DOHH2 (cell line): ENCODE results near the gene JARID2.

ENCODE experiments used
- H3F3A ChIP-seq: fragments of 200-600 bp; sonication (generic), shearing (Covaris generic); 2 replicates; pipeline ENCODE4 v1.6.0; 2016; ENCODE audit warnings: antibody characterized with exemption, mild to moderate bottlenecking; ENCODE audit not compliant: control insufficient read depth, insufficient read depth
- H3K27ac ChIP-seq: fragments of 200-600 bp; sonication (generic); 2 replicates; pipeline ENCODE4 v1.5.1; 2014; ENCODE audit warnings: low read depth, mild to moderate bottlenecking, low read length, moderate library complexity
- H3K27me3 ChIP-seq: fragments of 200-600 bp; sonication (generic); 2 replicates; pipeline ENCODE4 v1.6.1; 2014; ENCODE audit warnings: mild to moderate bottlenecking, low read length, mixed read lengths; ENCODE audit not compliant: control insufficient read depth
- H3K36me3 ChIP-seq: fragments of 200-600 bp; sonication (generic); 2 replicates; pipeline ENCODE4 v1.6.1; 2014; ENCODE audit warnings: mild to moderate bottlenecking, low read length, moderate library complexity, mixed read lengths; ENCODE audit not compliant: control insufficient read depth
- H3K4me1 ChIP-seq: fragments of 200-600 bp; sonication (generic); 2 replicates; pipeline ENCODE4 v1.6.1; 2014; ENCODE audit warnings: mild to moderate bottlenecking, low read length, mixed read lengths; ENCODE audit not compliant: control insufficient read depth
- H3K4me2 ChIP-seq: fragments of 200-600 bp; sonication (generic); 2 replicates; pipeline ENCODE4 v1.6.0; 2014; ENCODE audit warnings: mild to moderate bottlenecking, low read length, moderate library complexity
- H3K4me3 ChIP-seq: fragments of 200-600 bp; sonication (generic); 2 replicates; pipeline ENCODE4 v1.5.1; 2014; ENCODE audit warnings: mild to moderate bottlenecking, low read length, mixed read lengths
- H3K79me2 ChIP-seq: fragments of 200-600 bp; sonication (generic); 2 replicates; pipeline ENCODE4 v1.6.1; 2014; ENCODE audit warnings: mild to moderate bottlenecking, low read length, mixed read lengths; ENCODE audit not compliant: control insufficient read depth
- H3K9me2 ChIP-seq: fragments of 200-600 bp; sonication (generic); replicated peaks from 2 replicates; pipeline ENCODE4 v1.6.1; 2014; ENCODE audit warnings: mild to moderate bottlenecking, low read length, mixed read lengths; ENCODE audit not compliant: control insufficient read depth
- H3K9me3 ChIP-seq: fragments of 200-600 bp; sonication (generic); 2 replicates; pipeline ENCODE4 v1.6.1; 2014; ENCODE audit warnings: antibody characterized with exemption, low read length, mixed read lengths; ENCODE audit not compliant: control insufficient read depth, insufficient read depth
- H4K20me1 ChIP-seq: fragments of 200-600 bp; sonication (generic); 2 replicates; pipeline ENCODE4 v1.6.0; 2014; ENCODE audit warnings: low read depth, mild to moderate bottlenecking, antibody characterized with exemption, low read length, moderate library complexity; ENCODE audit not compliant: control insufficient read depth, insufficient read depth
- EZH2phosphoT487 ChIP-seq: fragments of 200-600 bp; sonication (generic); IDR thresholded peaks from 2 replicates; pipeline ENCODE4 v1.6.1; 2017; ENCODE audit warnings: borderline replicate concordance, mild to moderate bottlenecking, antibody characterized with exemption, low read length, moderate library complexity, mixed read lengths
- TF ChIP-seq, protein P1 (sequence below): fragments of 200-600 bp; sonication (generic); IDR thresholded peaks from one replicate; pipeline ENCODE4 v1.5.1; 2014; ENCODE audit warnings: antibody characterized with exemption, mild to moderate bottlenecking, low read depth, low read length; ENCODE audit not compliant: poor library complexity, severe bottlenecking

Gene JARID2

DNA sequence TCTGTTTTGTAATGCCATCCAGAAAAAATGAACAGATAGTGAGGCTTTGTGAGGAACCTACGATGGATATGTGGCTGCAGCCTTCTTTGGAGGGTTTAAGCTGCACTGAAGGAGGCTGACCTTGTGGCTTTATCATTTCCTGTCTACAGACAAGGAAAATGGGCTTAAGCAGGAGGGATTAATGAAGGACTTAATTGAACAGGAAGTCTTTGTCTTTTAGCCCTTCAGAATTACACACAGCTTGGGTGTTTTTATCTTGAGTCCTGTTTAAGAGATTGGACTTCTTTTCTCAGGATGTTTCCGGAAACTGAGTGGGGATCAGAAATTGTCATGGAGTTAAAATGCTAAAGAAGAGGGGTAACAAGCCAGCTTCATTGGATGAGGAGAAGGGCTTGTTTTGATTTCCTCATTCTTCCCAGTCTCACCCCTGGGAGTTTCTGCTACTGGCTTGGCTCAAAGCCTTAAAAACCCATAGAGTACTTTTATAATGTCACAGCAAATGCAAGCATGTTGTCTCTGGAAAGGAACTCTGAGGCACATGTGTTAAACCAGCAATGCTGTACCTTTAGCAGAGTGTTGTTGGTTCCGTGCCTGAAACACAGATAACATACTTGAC lies 193.6 kb downstream of the JARID2 start:
- H3K27me3 ChIP-seq, result no peaks in the 10 kb centered on the region
- H3K9me3 ChIP-seq, result no peaks in the 10 kb centered on the region
- H3K4me3 ChIP-seq, result no peak overlapping the region
- peaks cover 35% of the 10 kb centered on the region for H3K4me1 ChIP-seq
- H3K27ac ChIP-seq, result no peak overlapping the region
- no peaks in the 10 kb centered on the region for H3K36me3 ChIP-seq
- peak overlapping the region; percentile 45 for H3K4me2 ChIP-seq
- peaks cover under 1% of the 10 kb centered on the region; the same call in 1 of the 2 replicates for H3F3A ChIP-seq
- H4K20me1 ChIP-seq, result peaks cover 21% of the 10 kb centered on the region
- H3K9me2 ChIP-seq, result no peaks in the 10 kb centered on the region
- TF ChIP-seq, protein P1, sequence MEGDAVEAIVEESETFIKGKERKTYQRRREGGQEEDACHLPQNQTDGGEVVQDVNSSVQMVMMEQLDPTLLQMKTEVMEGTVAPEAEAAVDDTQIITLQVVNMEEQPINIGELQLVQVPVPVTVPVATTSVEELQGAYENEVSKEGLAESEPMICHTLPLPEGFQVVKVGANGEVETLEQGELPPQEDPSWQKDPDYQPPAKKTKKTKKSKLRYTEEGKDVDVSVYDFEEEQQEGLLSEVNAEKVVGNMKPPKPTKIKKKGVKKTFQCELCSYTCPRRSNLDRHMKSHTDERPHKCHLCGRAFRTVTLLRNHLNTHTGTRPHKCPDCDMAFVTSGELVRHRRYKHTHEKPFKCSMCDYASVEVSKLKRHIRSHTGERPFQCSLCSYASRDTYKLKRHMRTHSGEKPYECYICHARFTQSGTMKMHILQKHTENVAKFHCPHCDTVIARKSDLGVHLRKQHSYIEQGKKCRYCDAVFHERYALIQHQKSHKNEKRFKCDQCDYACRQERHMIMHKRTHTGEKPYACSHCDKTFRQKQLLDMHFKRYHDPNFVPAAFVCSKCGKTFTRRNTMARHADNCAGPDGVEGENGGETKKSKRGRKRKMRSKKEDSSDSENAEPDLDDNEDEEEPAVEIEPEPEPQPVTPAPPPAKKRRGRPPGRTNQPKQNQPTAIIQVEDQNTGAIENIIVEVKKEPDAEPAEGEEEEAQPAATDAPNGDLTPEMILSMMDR, result no peak
- TF ChIP-seq EZH2phosphoT487, result no peak
- 0 out of 2 replicates have a peak, but pooled peaks cover 3% of the 10 kb centered on the region for H3K79me2 ChIP-seq

DNA sequence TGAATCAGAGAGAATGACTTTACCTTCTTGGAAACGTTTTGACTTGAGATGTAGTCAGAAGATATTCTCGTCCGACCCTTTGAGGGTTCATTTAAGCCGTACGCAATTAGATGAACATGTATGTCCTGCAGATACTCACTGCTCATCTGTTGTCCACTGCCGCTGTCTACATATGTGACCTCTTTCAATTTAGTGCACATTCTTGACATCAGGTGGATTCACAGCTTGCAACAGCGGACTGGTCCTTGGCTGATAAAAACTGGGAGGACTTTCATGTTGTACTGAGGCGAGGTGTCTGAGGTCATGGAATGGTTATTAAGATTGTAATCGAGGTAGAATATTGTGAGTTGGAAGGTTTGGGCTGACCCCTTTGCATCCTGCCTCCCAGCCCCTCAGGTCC lies 194.2 kb downstream of the JARID2 start:
- Histone ChIP-seq H3K9me2 (no peaks in the 10 kb centered on the region), H3K4me3 (no peak overlapping the region), H3K79me2 (0 out of 2 replicates have a peak, but pooled peaks cover 3% of the 10 kb centered on the region), H3K36me3 (no peaks in the 10 kb centered on the region), H4K20me1 (peaks cover 18% of the 10 kb centered on the region), H3K27ac (no peak overlapping the region), H3K4me1 (peaks cover 30% of the 10 kb centered on the region), H3K27me3 (no peaks in the 10 kb centered on the region), H3K9me3 (no peaks in the 10 kb centered on the region), H3K4me2 (peak overlapping the region; percentile 45; the same call in 1 of the 2 replicates), H3F3A (no peaks in the 10 kb centered on the region)
- no peak for TF ChIP-seq EZH2phosphoT487
- TF ChIP-seq, protein P1, result no peak

DNA sequence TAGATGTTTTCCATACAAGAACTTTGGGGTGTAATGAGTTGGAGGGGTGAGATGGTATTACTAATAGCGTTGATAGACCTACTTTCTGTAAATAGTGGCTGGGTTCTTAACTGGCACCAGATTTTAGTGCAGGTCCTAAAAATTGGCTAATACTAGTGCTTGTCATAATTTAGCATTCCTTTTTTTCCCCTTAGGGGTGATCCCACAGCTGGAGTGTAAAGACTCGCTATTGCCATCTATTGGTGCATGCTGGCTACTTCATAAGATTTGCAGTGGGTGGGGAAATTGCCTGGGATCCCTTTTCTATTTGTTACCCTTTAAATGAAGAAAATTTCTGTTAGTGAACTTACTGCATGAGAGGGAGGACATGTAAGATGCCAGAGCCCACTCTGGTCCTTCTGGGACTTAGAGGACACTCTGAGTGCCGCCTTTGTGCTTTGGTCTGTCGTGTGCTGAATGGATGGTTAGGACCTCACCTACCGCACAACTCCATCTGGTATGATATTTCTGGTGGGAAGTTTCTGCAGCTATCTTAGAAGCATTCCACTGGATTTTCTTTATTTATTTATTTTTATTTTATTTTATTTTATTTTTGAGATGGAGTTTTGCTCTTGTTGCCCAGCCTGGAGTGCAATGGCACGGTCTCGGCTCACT lies 195.5 kb downstream of the JARID2 start:
- no peaks in the 10 kb centered on the region for H3K36me3 ChIP-seq
- H3K4me3 ChIP-seq, result no peak overlapping the region
- H4K20me1 ChIP-seq, result peaks cover 16% of the 10 kb centered on the region
- no peak overlapping the region for H3K4me2 ChIP-seq
- no peaks in the 10 kb centered on the region for H3F3A ChIP-seq
- H3K9me3 ChIP-seq, result no peaks in the 10 kb centered on the region
- no peak overlapping the region for H3K27ac ChIP-seq
- H3K4me1 ChIP-seq, result peaks cover 28% of the 10 kb centered on the region
- TF ChIP-seq, protein P1, result peak; percentile 86
- TF ChIP-seq EZH2phosphoT487, result no peak
- H3K27me3 ChIP-seq, result no peaks in the 10 kb centered on the region
- H3K9me2 ChIP-seq, result no peaks in the 10 kb centered on the region
- 0 out of 2 replicates have a peak, but pooled peaks cover 3% of the 10 kb centered on the region for H3K79me2 ChIP-seq
